Hepatocyte (in vitro differentiated cells): ENCODE results near the gene YIPF6. TPM values are rescaled to one million over a fixed set of nuclear protein-coding genes. Genes with fewer than 3 reads are reported as not detected.
A peak's percentile ranks its signal among the peaks of the same experiment; 100 is the strongest.

ENCODE experiments used
- DNase-seq: peaks from one replicate; pipeline ENCODE4 v3.0.0-alpha.2; 2016; ENCODE audit warnings: low spot score
- H2AFZ ChIP-seq: fragments of 200-600 bp; sonication (generic); 2 replicates; pipeline ENCODE4 v1.6.0; 2016; ENCODE audit warnings: antibody characterized with exemption, mild to moderate bottlenecking
- H3K27ac ChIP-seq: fragments of 200-600 bp; sonication (generic); 2 replicates; pipeline ENCODE4 v1.5.1; 2016; ENCODE audit warnings: mild to moderate bottlenecking
- H3K27me3 ChIP-seq: fragments of 200-600 bp; sonication (generic); 2 replicates; pipeline ENCODE4 v1.6.1; 2016
- H3K36me3 ChIP-seq: fragments of 200-600 bp; sonication (generic); replicated peaks from 2 replicates; pipeline ENCODE4 v1.5.1; 2016; ENCODE audit warnings: low read depth; ENCODE audit not compliant: insufficient read depth
- H3K4me1 ChIP-seq: fragments of 200-600 bp; sonication (generic); 2 replicates; pipeline ENCODE4 v1.5.1; 2016; ENCODE audit warnings: mild to moderate bottlenecking, moderate library complexity; ENCODE audit not compliant: insufficient read depth
- H3K4me2 ChIP-seq: fragments of 200-600 bp; sonication (generic); 2 replicates; pipeline ENCODE4 v1.6.0; 2016
- H3K4me3 ChIP-seq: fragments of 200-600 bp; sonication (generic); 2 replicates; pipeline ENCODE4 v1.5.1; 2016; ENCODE audit warnings: mild to moderate bottlenecking
- H3K79me2 ChIP-seq: fragments of 200-600 bp; sonication (generic); 2 replicates; pipeline ENCODE4 v1.6.0; 2017; ENCODE audit warnings: mild to moderate bottlenecking
- H3K9me2 ChIP-seq: fragments of 200-600 bp; sonication (generic); replicated peaks from 2 replicates; pipeline ENCODE4 v1.6.0; 2017; ENCODE audit warnings: mild to moderate bottlenecking; ENCODE audit not compliant: insufficient read depth
- H3K9me3 ChIP-seq: fragments of 200-600 bp; sonication (generic); 2 replicates; pipeline ENCODE4 v1.5.1; 2016; ENCODE audit warnings: low read depth, mild to moderate bottlenecking
- H4K20me1 ChIP-seq: fragments of 200-600 bp; sonication (generic); 2 replicates; pipeline ENCODE4 v1.6.0; 2016; ENCODE audit warnings: mild to moderate bottlenecking; ENCODE audit not compliant: insufficient read depth, poor library complexity, severe bottlenecking
- EZH2 ChIP-seq: fragments of 200-600 bp; sonication (generic); IDR thresholded peaks from 2 replicates; pipeline ENCODE4 v1.6.1; 2016; ENCODE audit warnings: antibody characterized with exemption, mild to moderate bottlenecking, borderline replicate concordance
- EZH2phosphoT487 ChIP-seq: fragments of 200-600 bp; sonication (generic); IDR thresholded peaks from one replicate; pipeline ENCODE4 v1.6.1; 2018; ENCODE audit warnings: antibody characterized with exemption, mild to moderate bottlenecking, low read depth, moderate library complexity; ENCODE audit not compliant: unreplicated experiment, severe bottlenecking
- WGBS: methylation state at CpG from one replicate; pipeline ENCODE4 v1.1.6; 2016; ENCODE audit warnings: low lambda C conversion rate; ENCODE audit errors: missing lambda C conversion rate; 5-methylcytosine and 5-hydroxymethylcytosine counted together
- polyA plus RNA-seq: library from polyadenylated mRNA; unstranded; fragments of >200 nt; fragmentation: Nextera tagmentation; extraction: Ambion mirVana; gene quantifications from 2 replicates; pipeline ENCODE4 v1.2.1, GENCODE V29; 2016
- total RNA-seq: library from RNA; depleted of rRNA; stranded (reverse); fragments of >200 nt; gene quantifications from 2 replicates; pipeline ENCODE4 v1.2.3, GENCODE V29; 2014
- TF ChIP-seq, protein P1 (sequence below): fragments of 200-600 bp; sonication (generic); IDR thresholded peaks from 2 replicates; pipeline ENCODE4 v1.5.1; 2016; ENCODE audit warnings: antibody characterized with exemption, mild to moderate bottlenecking; ENCODE audit not compliant: poor library complexity

YIPF6 gene
- total and polyA plus RNA-seq, 2 experiments from 2014 or later: 45.5 TPM

DNA sequence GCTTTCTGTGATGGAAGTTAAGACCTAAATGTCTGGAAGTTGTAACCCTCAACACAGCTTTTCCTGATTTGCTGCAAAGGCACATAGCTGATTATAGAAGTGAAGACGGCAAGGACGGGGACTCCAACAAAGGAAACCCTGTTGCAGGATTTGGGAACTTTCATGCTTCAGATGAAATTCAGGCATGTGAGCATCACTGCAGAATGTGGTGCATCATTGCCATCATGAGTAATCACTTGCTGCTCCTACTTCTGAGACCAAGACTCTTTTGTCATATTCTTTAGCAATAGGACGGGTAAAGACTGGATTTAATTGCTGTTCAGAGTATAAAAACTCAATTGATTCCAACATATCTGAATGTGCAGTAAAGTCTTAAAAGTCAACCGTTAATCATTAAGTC lies 35.8 kb downstream of the YIPF6 start:
- Histone ChIP-seq H4K20me1 (no peaks in the 10 kb centered on the region), H3K9me2 (no peaks in the 10 kb centered on the region), H3K36me3 (no peaks in the 10 kb centered on the region), H3K27me3 (no peaks in the 10 kb centered on the region), H3K27ac (no peak overlapping the region), H3K79me2 (no peaks in the 10 kb centered on the region), H3K4me2 (no peak overlapping the region), H3K9me3 (no peaks in the 10 kb centered on the region), H2AFZ (no peak overlapping the region), H3K4me1 (no peaks in the 10 kb centered on the region), H3K4me3 (no peak overlapping the region)
- no peak for DNase-seq
- WGBS: 77% methylated on average over 4 of the region's 4 CpGs
- TF ChIP-seq EZH2phosphoT487 (no peak), EZH2 (no peak)
- TF ChIP-seq, protein P1, sequence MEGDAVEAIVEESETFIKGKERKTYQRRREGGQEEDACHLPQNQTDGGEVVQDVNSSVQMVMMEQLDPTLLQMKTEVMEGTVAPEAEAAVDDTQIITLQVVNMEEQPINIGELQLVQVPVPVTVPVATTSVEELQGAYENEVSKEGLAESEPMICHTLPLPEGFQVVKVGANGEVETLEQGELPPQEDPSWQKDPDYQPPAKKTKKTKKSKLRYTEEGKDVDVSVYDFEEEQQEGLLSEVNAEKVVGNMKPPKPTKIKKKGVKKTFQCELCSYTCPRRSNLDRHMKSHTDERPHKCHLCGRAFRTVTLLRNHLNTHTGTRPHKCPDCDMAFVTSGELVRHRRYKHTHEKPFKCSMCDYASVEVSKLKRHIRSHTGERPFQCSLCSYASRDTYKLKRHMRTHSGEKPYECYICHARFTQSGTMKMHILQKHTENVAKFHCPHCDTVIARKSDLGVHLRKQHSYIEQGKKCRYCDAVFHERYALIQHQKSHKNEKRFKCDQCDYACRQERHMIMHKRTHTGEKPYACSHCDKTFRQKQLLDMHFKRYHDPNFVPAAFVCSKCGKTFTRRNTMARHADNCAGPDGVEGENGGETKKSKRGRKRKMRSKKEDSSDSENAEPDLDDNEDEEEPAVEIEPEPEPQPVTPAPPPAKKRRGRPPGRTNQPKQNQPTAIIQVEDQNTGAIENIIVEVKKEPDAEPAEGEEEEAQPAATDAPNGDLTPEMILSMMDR: no peak

DNA sequence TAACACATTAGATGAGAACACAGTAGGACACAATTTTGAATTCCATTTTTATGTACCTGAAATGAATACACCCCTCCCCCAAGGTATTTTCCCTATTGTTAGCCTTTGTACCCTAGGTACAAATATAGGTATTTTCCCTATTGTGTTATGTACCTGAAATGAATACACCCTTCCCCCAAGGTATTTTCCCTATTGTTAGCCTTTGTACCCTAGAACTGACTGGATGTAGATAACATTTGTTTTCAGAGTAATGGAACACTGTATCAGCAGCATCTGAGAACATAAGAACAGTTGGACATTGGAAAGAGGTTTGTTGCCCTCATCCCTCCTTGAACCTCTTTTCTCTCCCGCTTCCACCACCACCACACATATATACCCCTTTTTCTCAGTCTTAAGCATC lies 37.6 kb downstream of the YIPF6 start:
- H3K9me2 ChIP-seq: no peaks in the 10 kb centered on the region
- no peaks in the 10 kb centered on the region for H3K9me3 ChIP-seq
- WGBS: 60% methylated on average over 1 of the region's 1 CpG
- no peaks in the 10 kb centered on the region for H3K27me3 ChIP-seq
- H3K27ac ChIP-seq: peak overlapping the region; percentile 34
- H3K79me2 ChIP-seq: no peaks in the 10 kb centered on the region
- H3K4me2 ChIP-seq: no peak overlapping the region
- no peak overlapping the region for H2AFZ ChIP-seq
- H3K4me1 ChIP-seq: no peaks in the 10 kb centered on the region
- no peak overlapping the region for H3K4me3 ChIP-seq
- no peaks in the 10 kb centered on the region for H3K36me3 ChIP-seq
- TF ChIP-seq, protein P1: no peak
- TF ChIP-seq EZH2: no peak
- no peak for TF ChIP-seq EZH2phosphoT487
- no peaks in the 10 kb centered on the region for H4K20me1 ChIP-seq
- DNase-seq: peak; percentile 8

DNA sequence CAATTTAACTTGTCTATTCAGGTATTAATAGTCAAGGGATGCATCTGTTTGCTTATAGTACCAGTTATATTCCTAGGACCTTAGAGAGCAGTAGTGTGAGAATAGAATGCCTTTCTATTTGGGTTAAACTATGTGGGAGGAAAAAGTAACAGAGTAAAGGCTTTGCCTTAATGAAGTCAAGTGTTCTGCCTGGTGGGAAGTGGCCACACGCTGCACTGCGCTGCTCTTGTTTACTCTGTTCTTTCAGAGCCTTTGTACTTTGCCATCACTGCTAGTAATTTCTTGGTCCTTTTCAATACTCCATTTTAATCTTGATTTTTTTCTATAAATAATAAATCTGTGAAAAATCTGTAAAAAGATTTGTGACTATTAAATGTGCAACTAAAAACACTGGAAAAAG lies 38.0 kb downstream of the YIPF6 start:
- Histone ChIP-seq H3K27ac (peak overlapping the region; percentile 19), H3K27me3 (no peaks in the 10 kb centered on the region), H3K4me2 (no peak overlapping the region), H3K9me3 (no peaks in the 10 kb centered on the region), H3K4me3 (no peak overlapping the region), H3K9me2 (no peaks in the 10 kb centered on the region), H2AFZ (no peak overlapping the region), H3K36me3 (no peaks in the 10 kb centered on the region), H3K4me1 (no peaks in the 10 kb centered on the region), H3K79me2 (no peaks in the 10 kb centered on the region), H4K20me1 (no peaks in the 10 kb centered on the region)
- 74% methylated on average over 2 of the region's 2 CpGs for WGBS
- TF ChIP-seq, protein P1: no peak
- TF ChIP-seq EZH2phosphoT487: no peak
- no peak for TF ChIP-seq EZH2
- DNase-seq: no peak

DNA sequence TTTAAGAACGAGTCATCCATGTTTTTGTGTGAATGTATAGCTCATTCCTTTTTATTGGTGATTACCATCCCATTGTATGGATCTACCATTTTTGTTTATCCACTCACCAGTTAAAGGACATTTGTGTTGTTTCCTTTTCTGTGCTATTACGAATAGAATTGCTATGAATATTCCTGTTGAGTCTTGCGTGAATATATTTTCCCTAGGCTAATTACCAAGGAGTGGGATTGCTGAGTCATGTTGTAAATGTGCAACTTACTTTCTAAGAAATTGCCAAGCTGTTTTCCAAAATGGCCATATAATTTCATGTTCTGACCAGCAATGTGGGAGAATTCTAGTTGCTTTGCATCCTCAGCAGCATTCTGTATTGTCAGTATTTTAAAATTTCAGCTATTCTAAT lies 51.3 kb downstream of the YIPF6 start:
- Histone ChIP-seq H3K4me2 (no peak overlapping the region), H4K20me1 (no peaks in the 10 kb centered on the region), H3K4me1 (no peaks in the 10 kb centered on the region), H2AFZ (no peak overlapping the region), H3K9me2 (no peaks in the 10 kb centered on the region), H3K27me3 (no peaks in the 10 kb centered on the region), H3K9me3 (no peaks in the 10 kb centered on the region), H3K27ac (no peak overlapping the region), H3K36me3 (no peaks in the 10 kb centered on the region), H3K79me2 (no peaks in the 10 kb centered on the region), H3K4me3 (no peak overlapping the region)
- DNase-seq: no peak
- WGBS: 84% methylated on average over 3 of the region's 3 CpGs
- TF ChIP-seq EZH2: no peak
- no peak for TF ChIP-seq EZH2phosphoT487
- TF ChIP-seq, protein P1: no peak
